ENCODE measurements around the gene RAB24.

RAB24 gene

DNA sequence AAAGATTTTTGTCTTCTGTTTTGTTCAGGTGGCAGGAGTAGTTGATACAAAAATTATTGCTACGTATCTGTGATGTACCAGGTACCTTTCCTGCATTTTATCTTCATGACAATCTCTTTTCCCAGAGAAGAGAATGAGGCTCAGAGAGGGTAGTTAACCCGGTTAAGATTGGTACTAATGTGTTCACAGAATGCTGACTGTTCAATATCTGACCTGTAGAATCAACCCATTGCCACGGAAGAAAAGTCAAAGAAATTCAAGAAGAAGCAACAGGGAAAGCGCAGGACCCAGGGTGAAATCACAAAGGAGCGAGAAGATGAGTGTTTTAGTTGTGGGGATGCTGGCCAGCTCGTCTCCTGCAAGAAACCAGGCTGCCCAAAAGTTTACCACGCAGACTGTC is 11.8 kb downstream of the RAB24 start:
- no peak overlapping the region for H3K4me3 ChIP-seq (replicated peaks in 1 of 2; ENCODE audit: low read depth in 2 of 2, low read length in 2 of 2)
- no peak for DNase-seq (ENCODE audit: low read depth in 2 of 2)
- TF ChIP-seq, protein P1, sequence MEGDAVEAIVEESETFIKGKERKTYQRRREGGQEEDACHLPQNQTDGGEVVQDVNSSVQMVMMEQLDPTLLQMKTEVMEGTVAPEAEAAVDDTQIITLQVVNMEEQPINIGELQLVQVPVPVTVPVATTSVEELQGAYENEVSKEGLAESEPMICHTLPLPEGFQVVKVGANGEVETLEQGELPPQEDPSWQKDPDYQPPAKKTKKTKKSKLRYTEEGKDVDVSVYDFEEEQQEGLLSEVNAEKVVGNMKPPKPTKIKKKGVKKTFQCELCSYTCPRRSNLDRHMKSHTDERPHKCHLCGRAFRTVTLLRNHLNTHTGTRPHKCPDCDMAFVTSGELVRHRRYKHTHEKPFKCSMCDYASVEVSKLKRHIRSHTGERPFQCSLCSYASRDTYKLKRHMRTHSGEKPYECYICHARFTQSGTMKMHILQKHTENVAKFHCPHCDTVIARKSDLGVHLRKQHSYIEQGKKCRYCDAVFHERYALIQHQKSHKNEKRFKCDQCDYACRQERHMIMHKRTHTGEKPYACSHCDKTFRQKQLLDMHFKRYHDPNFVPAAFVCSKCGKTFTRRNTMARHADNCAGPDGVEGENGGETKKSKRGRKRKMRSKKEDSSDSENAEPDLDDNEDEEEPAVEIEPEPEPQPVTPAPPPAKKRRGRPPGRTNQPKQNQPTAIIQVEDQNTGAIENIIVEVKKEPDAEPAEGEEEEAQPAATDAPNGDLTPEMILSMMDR (IDR thresholded peaks at IDR 0.05; ENCODE audit: low read depth, low read length), result no peak

DNA sequence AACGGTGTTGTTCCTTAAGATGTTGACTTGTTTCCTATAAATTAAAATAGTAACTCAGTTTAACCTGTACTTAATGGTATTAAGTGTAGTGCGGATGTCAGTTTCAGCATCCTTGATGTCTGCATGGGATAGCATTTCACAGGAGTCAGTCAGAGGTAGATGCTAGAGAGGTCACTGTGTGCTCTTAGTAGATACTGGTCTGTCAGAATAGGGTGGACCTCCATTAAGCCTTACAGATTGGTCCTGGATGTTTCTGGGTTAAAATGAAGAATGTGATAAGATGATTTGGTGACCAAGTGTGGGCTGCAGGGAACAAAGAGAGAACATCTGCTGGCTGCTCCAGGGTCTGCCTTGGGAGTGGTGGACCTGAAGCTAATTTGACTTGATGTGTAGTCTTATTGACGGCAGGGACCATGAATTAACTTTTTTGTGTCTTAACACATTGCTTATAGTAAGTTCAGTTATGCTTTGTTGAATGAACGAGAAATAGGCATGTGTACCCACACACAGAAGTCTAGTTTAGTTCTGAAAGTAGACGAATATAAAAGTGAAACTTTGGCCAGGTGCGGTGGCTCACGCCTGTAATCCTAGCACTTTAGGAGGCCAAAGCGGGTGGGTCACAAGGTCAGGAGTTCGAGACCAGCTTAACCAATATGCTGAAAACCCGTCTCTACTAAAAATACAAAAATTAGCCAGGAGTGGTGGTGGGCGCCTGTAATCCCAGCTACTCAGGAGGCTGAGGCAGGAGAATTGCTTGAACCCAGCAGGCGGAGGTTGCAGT is 12.5 kb downstream of the RAB24 start:
- no peak overlapping the region for H3K4me3 ChIP-seq (replicated peaks in 1 of 2; ENCODE audit: low read depth in 2 of 2, low read length in 2 of 2)
- no peak for DNase-seq (ENCODE audit: low read depth in 2 of 2)
- TF ChIP-seq, protein P1 (IDR thresholded peaks at IDR 0.05; ENCODE audit: low read depth, low read length), result no peak

DNA sequence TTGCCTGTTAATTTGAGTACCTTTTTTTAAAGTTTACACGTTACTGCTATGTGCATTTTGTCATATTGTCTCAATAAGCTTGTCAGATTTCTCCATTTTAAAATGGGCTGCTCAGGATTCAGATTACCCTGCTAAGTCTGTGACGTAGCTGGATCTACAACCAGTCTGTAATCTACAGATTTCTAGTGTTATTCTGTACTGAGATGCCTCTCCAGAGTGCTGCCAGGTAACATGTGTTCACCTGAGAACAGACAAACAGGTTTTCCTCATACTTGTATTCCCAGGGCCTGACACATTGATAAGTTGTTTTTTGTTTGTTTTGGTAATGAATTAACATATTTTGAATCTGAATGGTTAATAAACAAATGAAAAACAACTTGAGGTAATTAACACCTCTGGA is 15.3 kb downstream of the RAB24 start:
- DNase-seq (ENCODE audit: low read depth in 2 of 2), result no peak
- H3K4me3 ChIP-seq (replicated peaks in 1 of 2; ENCODE audit: low read depth in 2 of 2, low read length in 2 of 2), result no peak overlapping the region
- TF ChIP-seq, protein P1 (IDR thresholded peaks at IDR 0.05; ENCODE audit: low read depth, low read length), result no peak

DNA sequence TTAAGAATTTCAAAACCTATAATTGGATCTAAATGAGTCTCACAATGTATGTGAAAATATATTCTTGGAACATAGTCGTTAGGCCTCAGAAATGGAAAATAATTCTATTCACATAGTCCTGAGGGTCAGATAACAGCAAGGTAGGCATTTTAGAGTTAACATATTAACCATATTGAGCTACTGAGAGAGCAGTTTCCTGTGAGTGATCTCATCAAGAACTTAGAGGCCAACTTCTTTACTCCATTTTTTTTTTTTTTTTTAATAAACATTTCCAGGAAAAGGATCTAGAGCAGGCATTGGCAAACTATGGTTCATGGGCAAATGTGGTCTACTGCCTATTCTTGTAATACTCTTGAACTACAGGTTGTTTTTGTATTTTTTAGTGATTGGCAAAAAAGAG is 26.6 kb downstream of the RAB24 start:
- TF ChIP-seq, protein P1 (IDR thresholded peaks at IDR 0.05; ENCODE audit: low read depth, low read length), result no peak
- DNase-seq (ENCODE audit: low read depth in 2 of 2), result no peak
- H3K4me3 ChIP-seq (replicated peaks in 1 of 2; ENCODE audit: low read depth in 2 of 2, low read length in 2 of 2), result no peak overlapping the region

DNA sequence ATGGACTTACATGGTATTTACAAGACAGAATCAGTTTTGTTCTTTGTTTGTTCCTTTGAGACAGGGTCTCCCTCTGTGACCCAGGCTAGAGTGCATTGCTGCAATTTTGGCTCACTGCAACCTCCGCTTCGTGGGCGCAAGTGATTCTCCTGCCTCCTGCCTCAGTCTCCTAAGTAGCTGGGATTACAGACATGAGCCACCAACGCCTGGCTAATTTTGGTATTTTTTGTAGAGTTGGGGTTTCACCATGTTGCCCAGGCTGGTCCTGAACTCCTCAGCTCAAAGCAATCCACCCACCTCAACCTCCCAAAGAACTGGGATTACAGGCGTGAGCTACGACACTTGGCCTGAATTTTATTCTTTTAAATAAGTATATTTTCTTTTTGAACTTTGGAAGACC is 27.6 kb downstream of the RAB24 start:
- TF ChIP-seq, protein P1 (IDR thresholded peaks at IDR 0.05; ENCODE audit: low read depth, low read length), result no peak
- no peak for DNase-seq (ENCODE audit: low read depth in 2 of 2)
- no peak overlapping the region for H3K4me3 ChIP-seq (replicated peaks in 1 of 2; ENCODE audit: low read depth in 2 of 2, low read length in 2 of 2)

DNA sequence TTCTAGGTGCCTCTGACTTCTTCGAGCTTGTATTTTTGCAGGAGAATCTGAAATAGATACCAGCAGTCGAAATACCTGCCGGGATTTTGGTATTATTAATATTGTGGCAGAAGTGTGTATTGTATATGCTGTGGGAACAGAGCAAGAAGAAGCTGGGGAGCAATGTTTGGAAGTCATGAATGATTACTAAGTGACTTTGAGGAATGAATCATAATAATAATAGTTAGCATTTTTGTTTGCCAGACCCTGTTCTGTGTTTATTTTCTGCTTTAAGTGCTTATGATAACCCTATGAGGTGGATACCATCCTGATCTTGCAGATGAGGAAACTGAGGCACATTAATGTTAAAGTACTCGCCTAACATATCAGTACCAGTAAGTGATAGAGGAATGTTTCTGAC is 32.4 kb downstream of the RAB24 start:
- TF ChIP-seq, protein P1 (IDR thresholded peaks at IDR 0.05; ENCODE audit: low read depth, low read length), result no peak
- no peak overlapping the region for H3K4me3 ChIP-seq (replicated peaks in 1 of 2; ENCODE audit: low read depth in 2 of 2, low read length in 2 of 2)
- peak in 1 of 2 donors; percentile 33 for DNase-seq (ENCODE audit: low read depth in 2 of 2)

DNA sequence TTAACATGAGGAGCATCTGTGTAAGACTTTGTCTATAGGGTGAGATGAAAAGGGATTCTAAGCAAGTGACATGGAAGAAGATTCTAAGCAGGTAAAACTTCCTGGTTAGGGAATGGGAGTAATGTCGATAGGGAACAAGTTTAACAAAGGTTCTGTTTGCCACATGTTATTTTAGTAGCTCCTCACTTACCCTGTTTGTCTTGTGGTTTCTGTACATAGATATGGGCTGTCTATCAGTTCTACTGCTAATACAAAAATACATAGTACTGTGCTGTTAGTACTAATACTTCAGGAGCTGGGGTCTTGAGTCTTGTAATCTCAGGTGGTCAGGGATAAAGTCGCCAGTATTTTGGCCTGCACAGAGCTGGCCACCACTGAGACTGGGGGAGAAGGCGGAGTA is 32.9 kb downstream of the RAB24 start:
- TF ChIP-seq, protein P1 (IDR thresholded peaks at IDR 0.05; ENCODE audit: low read depth, low read length), result no peak
- no peak overlapping the region for H3K4me3 ChIP-seq (replicated peaks in 1 of 2; ENCODE audit: low read depth in 2 of 2, low read length in 2 of 2)
- no peak for DNase-seq (ENCODE audit: low read depth in 2 of 2)
